ENCODE data around the gene HOXA9.

Gene HOXA9

DNA sequence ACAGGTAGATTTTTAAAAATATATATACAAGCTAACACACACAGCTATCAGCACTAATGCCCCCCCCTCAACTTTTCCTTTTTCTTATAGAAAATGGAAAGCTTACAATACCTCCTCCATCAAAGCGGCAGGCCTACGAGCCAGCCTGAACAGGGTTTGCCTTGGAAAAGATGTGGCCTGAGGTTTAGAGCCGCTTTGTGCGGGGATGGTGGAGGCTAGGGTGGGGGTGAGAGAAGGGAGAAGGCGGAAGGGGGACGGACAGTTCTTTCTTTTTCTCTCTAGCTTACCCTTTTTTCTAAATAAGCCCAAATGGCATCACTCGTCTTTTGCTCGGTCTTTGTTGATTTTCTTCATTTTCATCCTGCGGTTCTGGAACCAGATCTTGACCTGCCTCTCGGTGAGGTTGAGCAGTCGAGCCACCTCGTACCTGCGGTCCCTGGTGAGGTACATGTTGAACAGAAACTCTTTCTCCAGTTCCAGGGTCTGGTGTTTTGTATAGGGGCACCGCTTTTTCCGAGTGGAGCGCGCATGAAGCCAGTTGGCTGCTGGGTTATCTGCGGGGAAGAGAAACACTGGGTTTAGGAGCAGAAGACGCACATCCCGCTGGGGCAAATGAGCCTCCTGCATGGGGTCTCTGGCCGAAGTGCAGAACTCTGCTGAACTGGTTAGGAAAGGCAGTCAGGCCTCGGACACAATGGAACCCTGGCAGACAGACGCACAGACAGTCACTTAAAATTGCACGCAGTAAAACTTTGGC is 1.9 kb downstream of the HOXA9 start:
- no peak for DNase-seq

DNA sequence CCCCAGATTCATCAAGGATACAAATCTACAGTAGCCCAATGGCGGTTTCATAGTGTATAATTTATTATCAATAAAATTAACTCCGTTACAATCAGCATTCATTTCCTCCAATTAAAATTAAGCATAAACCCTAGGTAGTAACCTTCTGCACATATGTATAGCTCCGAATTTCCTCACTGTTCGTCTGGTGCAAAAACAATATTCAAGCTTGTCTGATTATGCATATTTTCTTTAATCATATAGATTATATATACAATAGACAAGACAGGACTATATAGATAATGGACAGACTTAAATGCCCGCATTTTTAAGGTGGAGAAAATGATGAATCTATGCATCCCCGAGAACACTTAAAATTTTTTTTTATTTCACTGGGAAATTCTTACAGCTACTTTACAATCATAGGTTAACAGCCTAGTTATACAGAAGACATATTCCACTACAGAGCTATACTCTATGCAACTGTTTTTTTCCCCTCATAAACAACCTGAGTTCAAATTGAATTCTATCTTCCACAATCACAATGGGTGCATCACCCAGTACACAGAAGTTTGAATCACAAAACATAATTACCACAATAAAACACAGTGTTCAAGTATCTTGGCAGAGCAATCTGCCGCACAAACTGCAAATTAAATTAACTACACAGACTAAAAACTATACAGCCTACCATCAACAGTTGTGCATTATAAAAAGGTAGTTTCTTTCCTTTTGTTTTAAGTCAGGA is 2.6 kb downstream of the HOXA9 start:
- DNase-seq = no peak

DNA sequence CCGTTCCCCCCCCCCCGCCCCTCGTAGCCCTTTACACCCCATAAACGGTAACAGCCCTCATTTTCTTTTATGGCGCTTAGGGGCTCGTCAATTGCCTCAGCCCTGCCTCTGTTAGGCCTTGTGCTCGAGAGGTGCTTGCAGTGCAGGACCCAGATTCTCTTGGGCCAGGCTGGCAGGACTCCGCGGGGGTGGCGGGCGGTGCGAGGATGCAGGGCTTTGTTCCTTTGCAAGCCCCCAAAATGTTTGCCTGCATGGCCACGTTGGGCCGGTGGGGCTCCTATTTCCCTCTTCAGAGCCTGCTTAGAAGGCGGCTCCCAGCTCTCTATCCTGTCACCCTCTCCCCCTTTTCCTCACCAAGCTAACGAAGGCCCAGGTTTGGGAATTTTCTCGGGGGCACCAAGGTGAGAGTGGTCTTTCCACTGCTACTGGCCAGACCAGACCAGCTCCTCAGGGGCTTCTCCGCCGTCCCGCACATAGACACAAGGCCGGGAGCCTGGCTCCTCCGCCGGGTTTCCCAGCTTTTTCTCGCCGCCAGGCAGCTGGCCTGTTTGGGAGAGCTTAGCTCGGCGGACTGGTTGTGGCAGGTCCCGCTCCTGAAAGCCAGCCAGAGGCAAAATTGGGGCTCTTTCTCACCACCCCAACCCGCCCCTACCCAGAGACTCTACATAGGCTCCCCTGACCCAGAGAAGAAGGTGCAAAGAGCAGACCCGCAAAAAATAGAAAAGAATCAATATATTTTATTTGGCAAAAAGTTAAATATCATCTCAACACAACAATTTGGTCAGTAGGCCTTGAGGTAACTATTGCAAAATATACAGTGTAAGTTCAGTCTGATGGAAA is 3.4 kb downstream of the HOXA9 start:
- no peak for DNase-seq

DNA sequence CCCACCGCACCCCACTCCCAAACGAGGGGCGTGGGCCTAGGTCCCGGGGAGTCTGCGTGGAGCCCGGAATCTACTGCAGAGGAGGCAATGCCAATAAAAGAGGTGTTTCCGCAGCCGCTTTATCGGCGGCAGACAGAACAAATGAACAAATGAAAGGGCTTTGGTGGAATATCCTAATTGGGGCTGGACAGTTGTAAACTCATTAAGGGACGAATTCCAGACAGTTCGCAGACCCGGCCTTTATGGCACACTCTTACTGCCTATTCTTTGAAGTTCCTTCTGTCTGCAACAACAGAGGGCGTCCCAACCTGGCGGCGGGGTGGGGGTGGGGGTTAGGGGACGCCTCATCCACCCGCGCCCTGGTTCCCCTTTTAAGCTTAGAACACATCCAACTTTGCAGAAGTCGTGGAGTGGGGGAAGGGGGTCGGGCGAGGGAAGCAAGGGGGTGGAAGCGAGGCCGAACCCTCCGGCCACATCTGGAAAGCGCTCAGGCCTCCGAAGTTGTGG is 4.1 kb downstream of the HOXA9 start:
- no peak for DNase-seq

DNA sequence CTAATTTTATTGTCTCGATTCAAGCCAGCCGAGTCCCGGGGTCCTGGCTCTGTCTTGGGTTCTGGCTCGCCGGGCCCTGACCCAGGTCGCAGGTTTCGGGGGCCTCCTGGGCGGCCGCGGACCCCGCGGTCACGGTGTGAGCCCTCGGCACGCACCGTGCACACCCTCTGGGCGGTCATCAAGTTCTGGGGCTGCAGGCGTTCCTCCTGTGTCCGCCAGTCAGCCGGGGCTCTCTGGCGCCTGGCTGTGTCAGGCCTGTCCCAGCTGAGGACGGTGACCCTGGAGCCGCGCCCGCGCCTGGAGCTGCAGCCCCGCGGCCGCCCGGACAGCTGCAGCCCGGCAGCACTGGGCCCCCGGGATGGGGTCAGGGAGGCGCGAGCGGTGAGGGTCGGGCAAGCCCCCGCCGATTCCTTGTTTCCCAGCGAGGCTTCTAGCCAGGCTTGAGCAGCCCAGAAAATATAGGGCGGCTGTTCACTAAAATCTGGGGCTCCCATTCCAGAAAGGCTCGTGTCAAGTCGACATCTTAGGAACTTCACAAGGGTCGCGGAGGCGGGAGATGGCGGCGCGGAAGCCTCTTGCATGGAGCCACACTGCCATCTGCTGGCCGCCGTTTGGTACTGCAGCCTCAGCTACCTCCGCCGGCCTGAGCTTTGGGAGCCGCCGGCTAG is 4.7 kb downstream of the HOXA9 start:
- no peak for DNase-seq

DNA sequence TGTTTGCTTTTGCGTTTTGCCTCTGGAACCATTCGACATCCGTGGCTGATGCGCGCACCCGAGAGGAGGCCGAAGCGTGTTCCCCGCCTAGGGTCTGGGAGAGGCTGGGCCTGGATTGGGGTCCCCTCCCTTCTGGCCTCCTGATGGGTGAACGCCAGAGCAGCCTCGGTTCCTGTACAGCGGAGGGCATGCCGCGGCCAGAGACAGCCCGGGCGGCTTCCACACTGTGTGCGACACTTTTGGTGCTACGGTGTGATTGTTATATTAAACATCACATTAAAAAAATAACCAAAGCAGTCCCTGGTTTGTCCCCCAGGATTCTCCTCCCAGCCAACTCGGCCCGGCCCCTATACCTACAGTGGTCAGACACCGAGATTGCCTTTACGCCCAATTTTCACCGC is 5.2 kb downstream of the HOXA9 start:
- no peak for DNase-seq

DNA sequence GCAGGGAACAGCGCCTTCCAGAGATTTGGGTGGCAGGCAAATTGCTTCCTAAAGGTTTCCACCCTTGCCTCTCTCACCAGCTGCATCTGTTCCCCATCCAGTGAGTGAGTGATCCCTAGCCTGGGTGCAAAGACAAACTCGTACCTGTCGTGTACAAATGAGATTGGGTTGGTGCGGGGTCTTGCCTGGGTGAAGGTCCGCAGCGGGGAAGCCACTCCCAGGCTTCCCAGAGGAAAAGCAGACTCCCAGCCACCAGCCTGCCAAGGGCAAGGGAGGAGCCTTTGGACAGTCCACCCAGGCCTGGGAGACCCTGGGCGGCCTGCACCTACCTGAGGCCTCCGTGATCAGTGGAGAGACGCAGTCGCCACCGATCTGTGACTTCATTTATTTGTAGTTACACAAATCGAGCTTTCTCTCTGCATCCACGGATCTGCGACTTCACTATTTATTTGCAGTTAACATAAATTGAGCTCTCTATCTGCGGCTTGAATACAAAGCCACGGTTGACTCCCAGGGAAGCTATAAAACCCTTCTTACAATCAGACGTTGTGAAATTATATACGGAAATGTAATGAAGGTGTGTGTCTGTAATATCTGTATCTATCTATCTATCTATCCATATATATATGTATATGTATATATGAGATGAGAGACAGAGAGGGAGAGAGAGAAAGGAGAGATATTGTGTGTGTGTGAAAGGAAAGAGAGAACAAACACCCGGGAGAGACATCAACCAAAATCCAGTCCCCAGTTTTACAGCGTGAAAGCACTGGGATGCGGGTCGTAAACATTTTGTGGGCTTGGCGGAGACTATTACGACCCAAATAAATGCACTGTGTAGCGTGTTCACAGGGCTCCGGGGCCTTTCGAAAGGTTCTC is 5.8 kb downstream of the HOXA9 start:
- no peak for DNase-seq

DNA sequence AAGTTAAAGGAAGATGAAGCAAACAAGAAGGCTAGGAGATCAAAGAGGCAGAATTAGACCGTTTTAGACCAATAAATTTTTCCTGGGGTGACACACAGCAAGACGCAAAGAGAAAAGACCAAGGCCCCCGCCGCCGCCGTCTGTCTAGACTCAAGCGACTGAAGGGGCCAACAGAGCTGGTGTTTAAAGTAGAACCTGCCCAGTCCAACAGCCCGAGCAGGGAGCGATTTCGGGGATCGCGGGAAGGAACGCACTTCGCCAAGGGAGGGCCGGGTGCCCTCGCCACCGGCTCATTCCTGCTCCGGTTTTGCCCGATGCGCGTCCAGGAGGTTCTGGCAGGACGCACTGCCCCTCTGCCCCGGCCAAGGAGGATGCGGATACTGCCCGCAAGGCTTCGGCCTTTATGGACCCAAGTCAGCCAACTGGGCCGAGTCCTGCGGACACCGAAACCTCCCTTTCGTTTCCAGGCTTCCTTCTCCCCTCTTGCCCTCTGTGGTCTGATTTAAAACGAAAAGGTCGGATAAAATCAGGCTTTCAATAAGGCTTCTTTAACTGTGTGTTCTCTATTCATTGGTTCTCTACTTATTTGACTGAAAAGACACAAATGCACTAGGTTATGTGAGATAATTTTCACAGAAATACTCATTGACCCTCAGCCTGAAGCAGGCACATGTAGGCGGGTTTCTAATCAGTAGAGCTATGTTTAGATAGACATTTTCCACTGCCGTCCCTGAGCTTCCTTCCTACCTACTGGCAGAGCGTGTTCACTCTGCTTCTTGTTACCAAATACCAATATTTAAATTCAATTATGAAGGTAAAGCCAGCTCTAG is 6.7 kb downstream of the HOXA9 start:
- no peak for DNase-seq

DNA sequence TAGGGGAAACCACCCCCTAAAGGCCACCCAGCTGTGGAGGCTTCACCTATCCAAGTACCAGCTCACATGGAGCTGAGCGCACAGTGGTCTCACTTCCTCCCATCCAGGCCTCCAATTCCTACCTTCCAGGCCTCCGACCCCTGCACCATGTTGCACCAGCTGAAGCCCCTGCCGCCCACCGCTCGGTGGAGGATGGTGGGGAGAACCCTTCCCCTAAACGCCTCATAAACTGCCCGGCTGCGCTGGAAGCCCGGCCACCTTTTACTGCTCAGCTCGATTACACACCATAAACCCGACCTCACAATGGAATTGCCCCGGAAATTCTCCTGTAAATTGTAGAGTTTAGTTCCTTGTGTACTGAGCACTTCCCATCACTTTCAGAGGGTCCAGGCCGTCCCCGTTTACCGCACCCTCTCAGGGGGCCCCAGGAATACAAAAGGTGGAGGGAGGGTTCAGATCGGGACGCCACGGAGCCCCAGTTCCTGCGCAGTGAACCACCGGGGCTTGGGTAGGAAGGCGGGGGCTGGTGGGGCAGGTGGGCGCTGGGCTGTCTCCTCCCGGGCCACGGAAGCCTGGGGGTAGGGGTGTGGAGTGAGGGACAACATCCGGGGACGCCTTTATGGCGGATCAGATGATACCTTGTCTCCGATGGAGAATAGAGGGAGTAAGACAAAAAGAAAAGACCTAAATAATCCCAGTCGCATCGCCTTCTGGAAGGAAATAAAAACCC is 7.5 kb downstream of the HOXA9 start:
- no peak for DNase-seq

DNA sequence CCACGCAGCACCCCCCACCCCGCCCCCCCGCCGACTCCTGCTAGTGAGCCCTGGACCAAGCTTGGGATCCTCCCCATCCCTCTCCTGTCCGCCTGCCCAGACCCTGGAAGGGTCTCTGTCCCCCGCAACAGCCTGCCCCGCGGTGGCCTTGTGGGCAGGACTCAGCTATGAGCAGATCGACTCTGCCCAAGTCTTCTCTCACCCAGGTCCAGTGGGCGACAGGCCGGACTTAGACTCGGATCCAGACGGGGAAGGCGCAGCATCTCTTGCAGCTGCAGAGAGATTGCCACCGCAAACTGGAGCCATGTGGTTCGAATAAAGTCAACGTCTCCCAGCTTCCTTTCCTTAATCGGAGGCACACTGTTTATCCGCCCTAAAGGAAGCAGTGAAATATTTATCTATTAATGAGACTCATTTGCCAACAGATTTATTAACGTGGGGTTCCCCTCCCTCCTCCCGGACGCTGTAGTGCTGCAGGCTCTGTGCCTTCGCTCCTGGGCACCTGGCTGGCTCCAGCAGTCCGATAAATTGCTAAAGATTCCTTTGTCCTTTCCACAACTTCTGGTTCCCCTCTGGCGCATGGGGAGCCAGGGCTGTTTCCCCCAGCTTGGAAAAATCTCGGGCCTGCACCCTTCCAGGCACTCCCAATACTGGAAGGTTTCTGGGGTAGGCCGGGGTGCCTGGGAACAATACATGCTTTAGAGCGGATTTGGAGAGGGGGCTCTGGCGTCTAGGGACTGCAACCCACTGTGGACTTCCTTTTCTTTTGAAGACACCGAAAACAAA is 8.2 kb downstream of the HOXA9 start:
- DNase-seq = no peak

DNA sequence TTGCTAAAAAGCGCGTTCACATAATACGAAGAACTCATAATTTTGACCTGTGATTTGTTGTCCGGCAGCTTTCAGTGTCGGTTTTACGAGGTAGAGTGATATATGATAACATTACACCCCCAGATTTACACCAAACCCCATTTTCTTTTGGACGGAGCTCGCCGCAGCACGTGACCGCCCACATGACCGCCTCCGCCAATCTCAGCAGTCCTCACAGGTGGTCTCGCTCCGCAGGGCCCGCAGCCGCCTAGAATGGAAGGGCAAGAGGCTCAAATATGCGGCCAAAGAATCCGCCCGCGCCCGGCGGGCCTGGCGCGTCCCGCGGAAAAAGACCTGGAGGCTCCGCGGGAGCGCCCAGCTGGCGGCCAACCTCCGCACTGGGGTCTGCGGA is 8.8 kb downstream of the HOXA9 start, which contains the start of gene HOXA7:
TSS of gene HOXA7 (minus strand) at position 168 of the 391 bp plus-strand sequence. CDS start at position 38, 130 bp downstream.
- DNase-seq = no peak

DNA sequence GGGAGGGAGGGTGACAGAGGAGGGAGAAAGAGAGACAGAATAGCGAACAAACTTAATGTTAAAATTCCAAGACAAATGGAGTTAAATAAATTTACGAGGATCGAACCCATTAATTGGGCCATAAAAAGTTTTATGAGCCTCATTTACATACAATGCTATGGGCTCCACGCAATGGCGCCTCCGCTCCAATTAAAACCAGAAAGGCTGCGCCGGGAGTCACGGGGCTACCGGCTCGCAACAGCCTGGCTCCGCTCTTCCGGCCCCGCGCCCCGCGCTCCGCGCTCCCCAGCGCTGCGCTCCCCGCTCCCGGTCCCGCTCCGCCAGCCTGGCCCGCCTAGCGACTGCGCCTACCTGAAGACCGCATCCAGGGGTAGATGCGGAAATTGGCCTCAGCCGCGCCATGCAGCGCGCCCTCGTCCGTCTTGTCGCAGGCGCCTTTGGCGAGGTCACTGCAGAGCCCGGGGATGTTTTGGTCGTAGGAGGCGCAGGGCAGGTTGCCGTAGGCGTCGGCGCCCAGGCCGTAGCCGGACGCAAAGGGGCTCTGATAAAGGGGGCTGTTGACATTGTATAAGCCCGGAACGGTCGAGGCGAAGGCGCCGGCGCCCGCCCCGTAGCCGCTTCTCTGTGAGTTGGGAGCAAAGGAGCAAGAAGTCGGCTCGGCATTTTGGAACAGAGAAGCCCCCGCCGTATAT is 9.4 kb downstream of the HOXA9 start:
- no peak for DNase-seq

DNA sequence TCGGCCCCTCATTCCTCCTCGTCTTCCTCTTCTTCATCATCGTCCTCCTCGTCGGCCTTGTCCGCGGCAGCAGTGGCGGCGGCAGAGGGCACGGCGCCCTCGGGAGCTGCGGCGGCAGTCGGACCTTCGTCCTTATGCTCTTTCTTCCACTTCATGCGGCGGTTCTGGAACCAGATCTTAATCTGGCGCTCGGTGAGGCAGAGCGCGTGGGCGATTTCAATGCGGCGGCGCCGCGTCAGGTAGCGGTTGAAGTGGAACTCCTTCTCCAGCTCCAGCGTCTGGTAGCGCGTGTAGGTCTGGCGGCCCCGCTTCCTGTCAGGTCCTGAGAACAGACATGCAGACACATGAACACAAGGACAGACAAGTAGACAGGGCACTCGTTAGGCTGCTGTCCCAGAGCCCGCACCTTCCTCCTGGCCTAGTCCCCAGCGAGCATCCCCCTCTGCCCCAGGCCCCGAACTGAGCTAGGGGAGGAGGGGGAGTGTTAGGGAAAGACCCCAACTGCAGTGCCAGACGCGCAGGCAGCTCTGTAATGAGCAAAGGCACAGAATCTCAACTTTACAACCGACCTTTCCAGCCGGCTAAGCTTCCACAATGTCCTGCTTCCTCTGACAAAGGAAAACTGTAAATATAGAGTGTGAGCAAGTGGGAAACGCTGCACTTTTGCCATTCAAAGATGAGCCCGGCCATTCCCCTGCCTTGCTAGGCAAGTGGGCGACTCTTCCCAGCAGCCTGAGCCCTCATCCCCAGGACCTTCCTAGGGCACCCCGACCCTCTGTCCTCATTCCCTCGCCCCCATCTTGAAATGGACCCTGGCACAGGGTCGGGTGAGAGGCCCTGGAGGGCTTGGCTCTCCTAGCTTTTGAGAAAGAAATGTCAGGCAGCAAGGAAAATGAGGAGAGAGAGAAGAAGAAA is 10.2 kb downstream of the HOXA9 start:
- no peak for DNase-seq

DNA sequence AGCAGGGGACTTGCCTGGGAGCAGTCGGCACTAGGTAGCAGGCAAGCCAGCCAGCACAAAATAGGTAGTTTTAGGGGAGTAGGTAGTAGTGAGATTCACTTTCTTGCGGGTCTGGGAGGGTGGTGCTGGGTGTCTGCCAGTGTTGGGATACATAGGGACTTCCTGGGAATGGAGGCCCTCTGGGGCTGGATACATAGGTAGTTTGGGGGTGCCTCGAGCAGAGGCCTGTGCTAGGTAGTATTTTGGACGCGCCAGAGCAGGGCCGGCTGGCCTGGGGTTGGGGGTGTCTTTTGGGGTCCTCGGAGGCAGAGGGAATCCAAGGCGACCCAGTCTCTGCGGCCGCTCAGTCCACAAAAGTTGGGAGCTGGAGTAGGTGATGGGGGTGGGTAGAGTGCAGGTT is 11.0 kb downstream of the HOXA9 start:
- DNase-seq = no peak

DNA sequence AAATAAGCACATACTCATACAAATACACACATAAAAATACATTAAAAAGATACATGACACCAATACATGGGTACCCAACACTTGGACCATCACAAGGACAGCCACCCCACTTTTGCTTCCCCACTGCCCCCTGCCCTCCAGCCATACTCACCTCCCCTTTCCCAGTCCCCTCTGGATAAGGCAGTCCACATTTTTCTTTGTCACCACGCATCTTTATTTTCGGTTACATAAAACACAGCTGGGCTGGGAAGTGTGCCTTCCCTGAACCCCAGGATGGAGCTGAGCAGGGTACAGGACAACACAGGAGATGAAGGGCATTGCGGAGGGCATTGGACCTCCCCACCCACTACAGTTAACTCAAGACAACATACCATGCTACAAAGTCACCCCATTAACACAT is 11.8 kb downstream of the HOXA9 start:
- no peak for DNase-seq

DNA sequence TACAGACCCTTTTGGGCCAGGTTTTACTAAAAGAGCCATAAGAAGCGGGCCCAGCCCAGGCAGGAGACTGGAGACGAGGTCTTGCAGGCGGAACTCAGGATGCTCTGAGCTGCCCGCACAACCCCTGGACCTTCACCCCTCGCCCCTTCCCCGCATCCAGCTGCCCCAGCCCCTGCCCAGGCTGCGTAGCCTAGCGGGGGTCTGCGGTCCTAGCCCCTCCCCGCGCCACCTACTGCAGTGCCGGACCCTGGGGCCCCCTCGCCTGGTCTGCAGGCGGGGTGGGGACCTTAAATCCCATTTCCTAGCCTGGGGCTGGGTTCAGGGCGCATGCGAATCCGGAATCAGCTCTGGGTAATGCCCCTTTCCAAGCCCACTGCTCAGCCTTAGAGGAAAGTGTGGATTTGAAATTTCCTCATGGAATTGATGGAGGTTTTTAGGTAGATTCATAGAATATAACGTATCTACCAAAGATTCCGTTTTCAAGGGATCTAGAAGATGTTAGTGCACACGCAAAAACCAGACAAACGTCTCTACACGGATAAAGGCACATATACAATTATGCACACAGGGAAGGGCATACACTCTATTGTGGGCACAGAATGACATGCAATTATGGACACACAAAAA is 12.4 kb downstream of the HOXA9 start:
- DNase-seq = no peak
